Neural progenitor cell (in vitro differentiated cells): ENCODE results near the gene DISP2.

Source experiments
- CTCF ChIP-seq: fragments of 200-600 bp; sonication (generic); IDR thresholded peaks from 2 replicates; pipeline ENCODE4 v1.5.1; 2017; ENCODE audit warnings: antibody characterized with exemption, mild to moderate bottlenecking
- EZH2 ChIP-seq: fragments of 200-600 bp; sonication (generic); IDR thresholded peaks from 2 replicates; pipeline ENCODE4 v1.6.1; 2017; ENCODE audit warnings: antibody characterized with exemption, mild to moderate bottlenecking, moderate library complexity
- EZH2phosphoT487 ChIP-seq: fragments of 200-600 bp; sonication (generic); IDR thresholded peaks from 2 replicates; pipeline ENCODE4 v1.6.1; 2017; ENCODE audit warnings: antibody characterized with exemption

GRCh38 chr15:40369971-40370370 is 12.0 kb downstream of the DISP2 start:
- TF ChIP-seq CTCF (no peak), EZH2 (no peak), EZH2phosphoT487 (no peak)
